Measurements from ENCODE around the gene FLVCR1.
"Not testable (repeated sequence)": the region's sequence is repeated elsewhere in the genome, so short reads cannot be mapped to it uniquely, and the experiment has no call there.

- not testable (repeated sequence) for TF ChIP-seq CTCF, POLR2A (IDR thresholded peaks at IDR 0.05)
Measured at GRCh38 chr1:212910213-212910612, 52.1 kb downstream of the FLVCR1 start.

Data from uterus (tissue), 2 donors.